K562 (cell line): ENCODE measurements around the gene CELA3B. TPM values are rescaled to one million over a fixed set of nuclear protein-coding genes. Genes with fewer than 3 reads are reported as not detected.

Source experiments
- ATAC-seq: fragments of 200-7000 bp; cut with Tn5 transposase; 3 replicates; pipeline ENCODE4 v1.9.1; 2020; ENCODE audit warnings: moderate library complexity
- BruUV-seq: library from RNA; stranded (reverse); fragments of 400-500 nt; replicated peaks from 2 replicates; lab custom pipeline; 2021; lab: Mats Ljungman, UMichigan
- CTCF ChIA-PET: fragments of 300-600 bp; formaldehyde crosslinking; extraction: SDS; loops from one replicate; lab custom pipeline; 2021; ENCODE audit warnings: low intra/inter-chr PET ratio; lab: Yijun Ruan, JAX
- POLR2A ChIA-PET: fragments of 300-600, 350-650 bp; sonication (Branson Sonifier 250); formaldehyde crosslinking; extraction: SDS; loops from one replicate; lab custom pipeline; 2021; ENCODE audit warnings: antibody characterized with exemption, inconsistent platforms; lab: Yijun Ruan, JAX
- DNase-seq, 4 experiments: peaks; one replicate each; pipeline versions ENCODE4 v3.0.0 to v3.0.0-alpha.2; 2011 to 2018; ENCODE audit warnings: low spot score in 3 of 4, mixed read lengths in 3 of 4; ENCODE audit errors: extremely low read depth in 1 of 4
- FAIRE-seq: peaks from 2 replicates; lab custom pipeline; 2011; peaks lifted over from hg19 to GRCh38; lab: Jason Lieb, UNC
- H2AFZ ChIP-seq: 2 replicates; pipeline ENCODE4 v1.6.0; 2011; ENCODE audit warnings: low read depth, low read length, control low read depth, inconsistent platforms
- H3K27ac ChIP-seq: fragments of 200-600 bp; 3 replicates; pipeline ENCODE4 v1.8.0; 2011; ENCODE audit warnings: low read depth, mild to moderate bottlenecking, control low read depth, inconsistent platforms, low read length, moderate library complexity, mixed read lengths; ENCODE audit errors: extremely low read depth
- H3K27me3 ChIP-seq, 2 experiments: fragments of 300-600 bp in 1 of 2; 2 replicates in 1 of 2; 3 replicates in 1 of 2; pipeline versions ENCODE4 v1.6.0 to v1.8.0; 2011; ENCODE audit warnings: inconsistent platforms in 2 of 2, low read length in 2 of 2, mild to moderate bottlenecking in 1 of 2, mixed read lengths in 1 of 2, moderate library complexity in 1 of 2; ENCODE audit not compliant: control insufficient read depth in 2 of 2, insufficient read depth in 2 of 2
- H3K36me3 ChIP-seq: fragments of 300-600 bp; 3 replicates; pipeline ENCODE4 v1.8.0; 2011; ENCODE audit warnings: mild to moderate bottlenecking, low read length, inconsistent platforms; ENCODE audit not compliant: control insufficient read depth, insufficient read depth
- H3K4me1 ChIP-seq, 2 experiments: fragments of 200-600 bp in 1 of 2; replicated peaks in 1 of 2; 2 replicates in 1 of 2; 3 replicates in 1 of 2; pipeline versions ENCODE4 v1.5.1 to v1.8.0; 2011; ENCODE audit warnings: inconsistent platforms in 2 of 2, low read length in 2 of 2, mild to moderate bottlenecking in 1 of 2, mixed read lengths in 1 of 2, moderate library complexity in 1 of 2; ENCODE audit not compliant: control insufficient read depth in 2 of 2, insufficient read depth in 2 of 2
- H3K4me2 ChIP-seq: 2 replicates; pipeline ENCODE4 v1.6.1; 2011; ENCODE audit warnings: low read length, control low read depth, inconsistent platforms, mixed read lengths; ENCODE audit not compliant: insufficient read depth
- H3K4me3 ChIP-seq: fragments of 200-600 bp; sonication (generic), shearing (Covaris generic); 2 replicates; pipeline ENCODE4 v1.5.1; 2016; ENCODE audit warnings: control low read depth, inconsistent platforms
- H3K79me2 ChIP-seq: fragments of 200-600 bp; 3 replicates; pipeline ENCODE4 v1.8.0; 2011; ENCODE audit warnings: low read length, inconsistent platforms; ENCODE audit not compliant: control insufficient read depth, insufficient read depth
- H3K9ac ChIP-seq, 2 experiments: 2 replicates each; pipeline versions ENCODE4 v1.6.0 to v1.6.1; 2011; ENCODE audit warnings: low read depth in 2 of 2, low read length in 2 of 2, control low read depth in 1 of 2, inconsistent platforms in 1 of 2, mild to moderate bottlenecking in 1 of 2, mixed read lengths in 1 of 2; ENCODE audit not compliant: insufficient read depth in 1 of 2
- H3K9me1 ChIP-seq: one replicate; pipeline ENCODE4 v1.6.0; 2011; ENCODE audit warnings: inconsistent platforms, mild to moderate bottlenecking, low read length, moderate library complexity; ENCODE audit not compliant: control insufficient read depth, insufficient read depth
- H3K9me3 ChIP-seq: replicated peaks from 2 replicates; pipeline ENCODE4 v1.5.1; 2011; ENCODE audit warnings: low read depth, low read length, inconsistent platforms; ENCODE audit not compliant: control insufficient read depth, insufficient read depth
- H4K20me1 ChIP-seq: replicated peaks from 2 replicates; pipeline ENCODE4 v1.6.1; 2011; ENCODE audit warnings: low read length, inconsistent platforms, mixed read lengths; ENCODE audit not compliant: control insufficient read depth, insufficient read depth
- CCAR2 ChIP-seq: fragments of 200-400 bp; formaldehyde crosslinking; IDR thresholded peaks from 2 replicates; pipeline ENCODE4 v1.6.1; 2017; ENCODE audit warnings: mild to moderate bottlenecking, low read depth, low read length
- EP400 ChIP-seq: fragments of 450-650 bp; IDR thresholded peaks from 2 replicates; pipeline ENCODE4 v1.6.1; 2017; ENCODE audit warnings: antibody characterized with exemption, mild to moderate bottlenecking, moderate library complexity
- ESRRA ChIP-seq: fragments of 450-650 bp; IDR thresholded peaks from 2 replicates; pipeline ENCODE4 v1.6.1; 2014; ENCODE audit warnings: low read depth, mild to moderate bottlenecking, moderate library complexity, borderline replicate concordance
- MBD2 ChIP-seq: sonication (generic); IDR thresholded peaks from 2 replicates; pipeline ENCODE4 v1.6.1; 2016; ENCODE audit warnings: low read depth, borderline replicate concordance
- TCF3 ChIP-seq: sonication (generic); formaldehyde crosslinking; IDR thresholded peaks from 2 replicates; pipeline ENCODE4 v1.4.0; 2020; ENCODE audit warnings: mild to moderate bottlenecking, missing genetic modification reagents
- ZFP1 ChIP-seq: fragments of 450-650 bp; formaldehyde crosslinking; IDR thresholded peaks from 2 replicates; pipeline ENCODE4 v1.4.0; 2020; ENCODE audit warnings: mild to moderate bottlenecking, mixed read lengths
- ZNF717 ChIP-seq: fragments of 250-450 bp; sonication (Bioruptor Pico); IDR thresholded peaks from 2 replicates; pipeline ENCODE4 v1.5.0; 2021
- whole genome bisulfite sequencing: fragments of 100-300 bp; shearing (Covaris generic); methylation state at CpG from one replicate; pipeline ENCODE4 v1.1.6; 2016; ENCODE audit warnings: low coverage, mixed read lengths; ENCODE audit not compliant: insufficient coverage; ENCODE audit errors: missing lambda C conversion rate; 5-methylcytosine and 5-hydroxymethylcytosine counted together
- in situ Hi-C: fragments of 300-500 bp; cut with MboI; formaldehyde crosslinking; loops from 4 replicates; pipeline ENCODE4 v1.15.0; 2018; ENCODE audit warnings: inconsistent platforms, mixed read lengths
- intact Hi-C: fragments of 100-400 bp; cut with micrococcal nuclease; formaldehyde crosslinking; loops from 2 replicates; pipeline ENCODE4 v1.14.2; 2022
- polyA plus RNA-seq, 8 experiments: library from polyadenylated mRNA; depleted of rRNA in 4 of 8; stranded (reverse) in 5 of 8; unstranded in 3 of 8; fragments of >200 nt; fragmentation: Nextera tagmentation in 2 of 8; fragmentation: Illumina TruSeq in 1 of 8; extraction: Ambion mirVana in 2 of 8; extraction: Trizol in 1 of 8; gene quantifications; 2 replicates each; pipeline versions ENCODE4 v1.2.1 to v1.2.3, GENCODE V29; 2011 to 2014; ENCODE audit warnings: inconsistent platforms in 1 of 8, missing spikeins in 1 of 8
- total RNA-seq, 7 experiments: library from RNA; depleted of rRNA in 6 of 7; stranded (reverse); fragments of >200 nt in 6 of 7; fragmentation: Illumina TruSeq in 2 of 7; extraction: Trizol in 2 of 7; gene quantifications; 2 replicates each; pipeline versions ENCODE4 v1.2.1 to v1.2.3, GENCODE V29; 2011 to 2021; ENCODE audit warnings: low replicate concordance in 1 of 7
- TF ChIP-seq, protein P1 (sequence below): fragments of 450-650 bp; IDR thresholded peaks from 2 replicates; pipeline ENCODE4 v1.6.1; 2016; ENCODE audit warnings: mild to moderate bottlenecking, moderate library complexity

CELA3B gene
- total and polyA plus RNA-seq, 9 of the 15 experiments (the other 6 are each of a cell fraction or from before 2014, with no cell fraction given) = 3.1 TPM; not detected in 8

DNA sequence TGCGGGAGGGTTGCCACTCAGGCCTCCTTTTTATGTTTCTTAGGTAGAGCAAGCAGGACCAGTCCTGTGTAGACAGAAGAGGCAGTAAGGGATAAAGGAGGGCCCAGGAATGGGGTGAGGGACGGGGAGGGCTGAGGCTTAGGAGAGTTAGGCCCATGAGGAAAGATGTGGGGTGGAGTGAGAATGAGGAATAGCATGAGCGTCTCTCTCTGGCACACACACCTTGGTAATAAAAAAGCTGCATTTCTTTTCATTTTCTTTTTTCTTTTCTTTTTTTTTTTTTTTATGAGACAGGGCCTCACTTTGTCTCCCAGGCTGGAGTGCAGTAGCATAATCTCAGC lies 32.1 kb upstream of the CELA3B start (continued):
- TF ChIP-seq MBD2 = no peak
- no peak for TF ChIP-seq TCF3

DNA sequence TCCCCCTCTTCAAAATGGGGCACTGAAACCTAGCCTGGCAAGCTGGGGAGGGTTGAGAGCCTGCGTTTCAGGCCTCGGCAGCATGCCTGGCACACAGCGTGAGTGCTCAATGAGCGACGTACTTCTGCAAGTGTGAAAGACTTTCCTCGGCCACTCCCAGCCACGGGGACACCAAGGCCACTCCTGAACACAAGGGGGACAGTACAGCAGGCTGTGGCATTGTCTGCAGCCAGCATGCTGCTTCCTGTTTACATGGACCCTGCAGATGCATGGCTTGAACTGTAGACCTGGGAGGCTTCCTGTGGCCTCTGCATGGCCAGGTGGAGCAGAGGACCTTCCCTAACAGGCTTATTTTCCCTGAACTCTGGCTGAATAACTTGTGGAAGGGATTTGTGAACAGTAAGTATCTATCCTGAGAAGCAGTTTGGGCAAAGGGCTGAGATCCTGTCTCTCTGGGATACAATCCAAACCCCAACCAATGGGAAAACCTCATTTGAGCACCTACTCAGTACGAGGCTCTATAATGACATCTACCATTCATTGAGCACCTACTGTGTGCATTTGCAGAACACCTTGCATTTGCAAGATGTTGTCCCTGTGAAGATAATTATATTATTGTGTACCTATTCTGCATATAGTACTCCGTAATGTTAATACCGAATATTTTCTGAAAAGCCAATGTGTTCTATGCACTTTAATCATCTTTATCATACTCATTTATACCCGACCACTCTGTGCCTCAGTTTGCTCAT lies 29.8 kb upstream of the CELA3B start:
- intact Hi-C loops (no loop called here), in situ Hi-C loops (no loop called here)
- H3K4me1 ChIP-seq = peaks cover 11 to 19% of the 10 kb centered on the region in 2 experiments
- ChIA-PET POLR2A (no interaction called here), CTCF (no interaction called here)
- H3K27me3 ChIP-seq = no peaks in the 10 kb centered on the region
- no peak overlapping the region; the same call in 1 of the 2 replicates for H3K4me2 ChIP-seq
- no peak overlapping the region for H3K4me3 ChIP-seq
- peak overlapping the region in 1 of 2 experiments; percentile 38; a peak in 1 of 4 replicates for H3K9ac ChIP-seq
- FAIRE-seq (no peak), DNase-seq (peak in 1 of 4 experiments; percentile 55), ATAC-seq (peak; percentile 74)
- H4K20me1 ChIP-seq = no peaks in the 10 kb centered on the region
- no peaks in the 10 kb centered on the region for H3K36me3 ChIP-seq
- H2AFZ ChIP-seq = peak overlapping the region; percentile 73
- no peaks in the 10 kb centered on the region for H3K9me3 ChIP-seq
- no peak overlapping the region; the same call in 2 of the 3 replicates for H3K27ac ChIP-seq
- no peaks in the 10 kb centered on the region for H3K79me2 ChIP-seq
- no peaks in the 10 kb centered on the region for H3K9me1 ChIP-seq
- WGBS = 53% methylated on average over 11 of the region's 11 CpGs
- no TSS peak for BruUV-seq
- TF ChIP-seq, protein P1, sequence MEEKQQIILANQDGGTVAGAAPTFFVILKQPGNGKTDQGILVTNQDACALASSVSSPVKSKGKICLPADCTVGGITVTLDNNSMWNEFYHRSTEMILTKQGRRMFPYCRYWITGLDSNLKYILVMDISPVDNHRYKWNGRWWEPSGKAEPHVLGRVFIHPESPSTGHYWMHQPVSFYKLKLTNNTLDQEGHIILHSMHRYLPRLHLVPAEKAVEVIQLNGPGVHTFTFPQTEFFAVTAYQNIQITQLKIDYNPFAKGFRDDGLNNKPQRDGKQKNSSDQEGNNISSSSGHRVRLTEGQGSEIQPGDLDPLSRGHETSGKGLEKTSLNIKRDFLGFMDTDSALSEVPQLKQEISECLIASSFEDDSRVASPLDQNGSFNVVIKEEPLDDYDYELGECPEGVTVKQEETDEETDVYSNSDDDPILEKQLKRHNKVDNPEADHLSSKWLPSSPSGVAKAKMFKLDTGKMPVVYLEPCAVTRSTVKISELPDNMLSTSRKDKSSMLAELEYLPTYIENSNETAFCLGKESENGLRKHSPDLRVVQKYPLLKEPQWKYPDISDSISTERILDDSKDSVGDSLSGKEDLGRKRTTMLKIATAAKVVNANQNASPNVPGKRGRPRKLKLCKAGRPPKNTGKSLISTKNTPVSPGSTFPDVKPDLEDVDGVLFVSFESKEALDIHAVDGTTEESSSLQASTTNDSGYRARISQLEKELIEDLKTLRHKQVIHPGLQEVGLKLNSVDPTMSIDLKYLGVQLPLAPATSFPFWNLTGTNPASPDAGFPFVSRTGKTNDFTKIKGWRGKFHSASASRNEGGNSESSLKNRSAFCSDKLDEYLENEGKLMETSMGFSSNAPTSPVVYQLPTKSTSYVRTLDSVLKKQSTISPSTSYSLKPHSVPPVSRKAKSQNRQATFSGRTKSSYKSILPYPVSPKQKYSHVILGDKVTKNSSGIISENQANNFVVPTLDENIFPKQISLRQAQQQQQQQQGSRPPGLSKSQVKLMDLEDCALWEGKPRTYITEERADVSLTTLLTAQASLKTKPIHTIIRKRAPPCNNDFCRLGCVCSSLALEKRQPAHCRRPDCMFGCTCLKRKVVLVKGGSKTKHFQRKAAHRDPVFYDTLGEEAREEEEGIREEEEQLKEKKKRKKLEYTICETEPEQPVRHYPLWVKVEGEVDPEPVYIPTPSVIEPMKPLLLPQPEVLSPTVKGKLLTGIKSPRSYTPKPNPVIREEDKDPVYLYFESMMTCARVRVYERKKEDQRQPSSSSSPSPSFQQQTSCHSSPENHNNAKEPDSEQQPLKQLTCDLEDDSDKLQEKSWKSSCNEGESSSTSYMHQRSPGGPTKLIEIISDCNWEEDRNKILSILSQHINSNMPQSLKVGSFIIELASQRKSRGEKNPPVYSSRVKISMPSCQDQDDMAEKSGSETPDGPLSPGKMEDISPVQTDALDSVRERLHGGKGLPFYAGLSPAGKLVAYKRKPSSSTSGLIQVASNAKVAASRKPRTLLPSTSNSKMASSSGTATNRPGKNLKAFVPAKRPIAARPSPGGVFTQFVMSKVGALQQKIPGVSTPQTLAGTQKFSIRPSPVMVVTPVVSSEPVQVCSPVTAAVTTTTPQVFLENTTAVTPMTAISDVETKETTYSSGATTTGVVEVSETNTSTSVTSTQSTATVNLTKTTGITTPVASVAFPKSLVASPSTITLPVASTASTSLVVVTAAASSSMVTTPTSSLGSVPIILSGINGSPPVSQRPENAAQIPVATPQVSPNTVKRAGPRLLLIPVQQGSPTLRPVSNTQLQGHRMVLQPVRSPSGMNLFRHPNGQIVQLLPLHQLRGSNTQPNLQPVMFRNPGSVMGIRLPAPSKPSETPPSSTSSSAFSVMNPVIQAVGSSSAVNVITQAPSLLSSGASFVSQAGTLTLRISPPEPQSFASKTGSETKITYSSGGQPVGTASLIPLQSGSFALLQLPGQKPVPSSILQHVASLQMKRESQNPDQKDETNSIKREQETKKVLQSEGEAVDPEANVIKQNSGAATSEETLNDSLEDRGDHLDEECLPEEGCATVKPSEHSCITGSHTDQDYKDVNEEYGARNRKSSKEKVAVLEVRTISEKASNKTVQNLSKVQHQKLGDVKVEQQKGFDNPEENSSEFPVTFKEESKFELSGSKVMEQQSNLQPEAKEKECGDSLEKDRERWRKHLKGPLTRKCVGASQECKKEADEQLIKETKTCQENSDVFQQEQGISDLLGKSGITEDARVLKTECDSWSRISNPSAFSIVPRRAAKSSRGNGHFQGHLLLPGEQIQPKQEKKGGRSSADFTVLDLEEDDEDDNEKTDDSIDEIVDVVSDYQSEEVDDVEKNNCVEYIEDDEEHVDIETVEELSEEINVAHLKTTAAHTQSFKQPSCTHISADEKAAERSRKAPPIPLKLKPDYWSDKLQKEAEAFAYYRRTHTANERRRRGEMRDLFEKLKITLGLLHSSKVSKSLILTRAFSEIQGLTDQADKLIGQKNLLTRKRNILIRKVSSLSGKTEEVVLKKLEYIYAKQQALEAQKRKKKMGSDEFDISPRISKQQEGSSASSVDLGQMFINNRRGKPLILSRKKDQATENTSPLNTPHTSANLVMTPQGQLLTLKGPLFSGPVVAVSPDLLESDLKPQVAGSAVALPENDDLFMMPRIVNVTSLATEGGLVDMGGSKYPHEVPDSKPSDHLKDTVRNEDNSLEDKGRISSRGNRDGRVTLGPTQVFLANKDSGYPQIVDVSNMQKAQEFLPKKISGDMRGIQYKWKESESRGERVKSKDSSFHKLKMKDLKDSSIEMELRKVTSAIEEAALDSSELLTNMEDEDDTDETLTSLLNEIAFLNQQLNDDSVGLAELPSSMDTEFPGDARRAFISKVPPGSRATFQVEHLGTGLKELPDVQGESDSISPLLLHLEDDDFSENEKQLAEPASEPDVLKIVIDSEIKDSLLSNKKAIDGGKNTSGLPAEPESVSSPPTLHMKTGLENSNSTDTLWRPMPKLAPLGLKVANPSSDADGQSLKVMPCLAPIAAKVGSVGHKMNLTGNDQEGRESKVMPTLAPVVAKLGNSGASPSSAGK = peak; percentile 51
- TF ChIP-seq EP400 (no peak), ZNF717 (no peak), ESRRA (no peak), ZFP1 (CRISPR knock-in tag) (no peak), CCAR2 (no peak)
